IPS-18a (cell line): ENCODE results near the gene TMEM203.

Experiments
- H3K27ac ChIP-seq: one replicate; pipeline ENCODE4 v1.5.1; 2013; ENCODE audit warnings: low read length
- H3K27me3 ChIP-seq: one replicate; pipeline ENCODE4 v1.6.1; 2013; ENCODE audit warnings: mild to moderate bottlenecking, low read length; ENCODE audit not compliant: control insufficient read depth, insufficient read depth
- H3K36me3 ChIP-seq: one replicate; pipeline ENCODE4 v1.6.1; 2013; ENCODE audit warnings: low read depth, low read length; ENCODE audit not compliant: control insufficient read depth
- H3K4me1 ChIP-seq: one replicate; pipeline ENCODE4 v1.6.1; 2013; ENCODE audit warnings: low read depth, low read length; ENCODE audit not compliant: control insufficient read depth
- H3K4me3 ChIP-seq: one replicate; pipeline ENCODE4 v1.5.1; 2013; ENCODE audit warnings: low read length
- H3K9ac ChIP-seq: one replicate; pipeline ENCODE4 v1.6.1; 2013; ENCODE audit warnings: mild to moderate bottlenecking, low read length, moderate library complexity
- H3K9me3 ChIP-seq: one replicate; pipeline ENCODE4 v1.6.1; 2013; ENCODE audit warnings: low read depth, low read length; ENCODE audit not compliant: control insufficient read depth

The TMEM203 gene

GRCh38 chr9:137237759-137238726, 32.6 kb upstream of the TMEM203 start:
- Histone ChIP-seq H3K27me3 (no peaks in the 10 kb centered on the region), H3K4me3 (no peak overlapping the region), H3K4me1 (peaks cover 6% of the 10 kb centered on the region), H3K27ac (no peak overlapping the region), H3K36me3 (peaks cover 11% of the 10 kb centered on the region), H3K9me3 (no peaks in the 10 kb centered on the region), H3K9ac (no peak overlapping the region)

- H3K27ac ChIP-seq, result no peak overlapping the region
- no peak overlapping the region for H3K4me3 ChIP-seq
- H3K27me3 ChIP-seq, result no peaks in the 10 kb centered on the region
- H3K36me3 ChIP-seq, result no peaks in the 10 kb centered on the region
- no peaks in the 10 kb centered on the region for H3K9me3 ChIP-seq
- H3K9ac ChIP-seq, result no peak overlapping the region
- peaks cover under 1% of the 10 kb centered on the region for H3K4me1 ChIP-seq
These were observed 31.5 kb upstream of the TMEM203 start for GRCh38 chr9:137236936-137237421.

GRCh38 chr9:137236238-137236935, 30.9 kb upstream of the TMEM203 start:
- no peak overlapping the region for H3K27ac ChIP-seq
- no peaks in the 10 kb centered on the region for H3K4me1 ChIP-seq
- H3K36me3 ChIP-seq, result no peaks in the 10 kb centered on the region
- H3K4me3 ChIP-seq, result no peak overlapping the region
- no peaks in the 10 kb centered on the region for H3K27me3 ChIP-seq
- no peaks in the 10 kb centered on the region for H3K9me3 ChIP-seq
- H3K9ac ChIP-seq, result no peak overlapping the region

GRCh38 chr9:137235424-137236237, 30.2 kb upstream of the TMEM203 start:
- H3K4me1 ChIP-seq, result no peaks in the 10 kb centered on the region

GRCh38 chr9:137234758-137235423, 29.4 kb upstream of the TMEM203 start:
- Histone ChIP-seq H3K4me1 (no peaks in the 10 kb centered on the region), H3K27me3 (no peaks in the 10 kb centered on the region), H3K9ac (no peak overlapping the region), H3K27ac (no peak overlapping the region), H3K36me3 (no peaks in the 10 kb centered on the region), H3K4me3 (no peak overlapping the region), H3K9me3 (no peaks in the 10 kb centered on the region)

More at GRCh38 chr9:137235424-137236237, 30.2 kb upstream of the TMEM203 start:
- no peaks in the 10 kb centered on the region for H3K36me3 ChIP-seq
- H3K4me3 ChIP-seq, result no peak overlapping the region
- H3K9me3 ChIP-seq, result no peaks in the 10 kb centered on the region
- H3K27ac ChIP-seq, result no peak overlapping the region
- H3K27me3 ChIP-seq, result no peaks in the 10 kb centered on the region
- H3K9ac ChIP-seq, result no peak overlapping the region

- Histone ChIP-seq H3K9ac (no peak overlapping the region), H3K4me3 (no peak overlapping the region), H3K27me3 (no peaks in the 10 kb centered on the region)
These were observed 28.7 kb upstream of the TMEM203 start for GRCh38 chr9:137234055-137234697.

GRCh38 chr9:137233143-137233980, 27.9 kb upstream of the TMEM203 start:
- H3K9me3 ChIP-seq, result no peaks in the 10 kb centered on the region
- no peaks in the 10 kb centered on the region for H3K27me3 ChIP-seq
- no peak overlapping the region for H3K4me3 ChIP-seq
- H3K36me3 ChIP-seq, result no peaks in the 10 kb centered on the region
- H3K4me1 ChIP-seq, result no peaks in the 10 kb centered on the region
- H3K9ac ChIP-seq, result no peak overlapping the region
- no peak overlapping the region for H3K27ac ChIP-seq

More at GRCh38 chr9:137234055-137234697, 28.7 kb upstream of the TMEM203 start:
- Histone ChIP-seq H3K27ac (no peak overlapping the region), H3K36me3 (no peaks in the 10 kb centered on the region), H3K9me3 (no peaks in the 10 kb centered on the region), H3K4me1 (no peaks in the 10 kb centered on the region)

- Histone ChIP-seq H3K9ac (no peak overlapping the region), H3K4me1 (no peaks in the 10 kb centered on the region), H3K9me3 (no peaks in the 10 kb centered on the region), H3K4me3 (no peak overlapping the region), H3K27me3 (no peaks in the 10 kb centered on the region), H3K36me3 (no peaks in the 10 kb centered on the region), H3K27ac (no peak overlapping the region)
These were observed 27.1 kb upstream of the TMEM203 start for GRCh38 chr9:137232510-137232909.

GRCh38 chr9:137232101-137232500, 26.7 kb upstream of the TMEM203 start:
- Histone ChIP-seq H3K9ac (no peak overlapping the region), H3K36me3 (no peaks in the 10 kb centered on the region), H3K4me3 (no peak overlapping the region), H3K27me3 (no peaks in the 10 kb centered on the region), H3K9me3 (no peaks in the 10 kb centered on the region), H3K4me1 (no peaks in the 10 kb centered on the region), H3K27ac (no peak overlapping the region)
